H1 (cell line): ENCODE results near the gene UBASH3B. TPM values are rescaled to one million over a fixed set of nuclear protein-coding genes. Genes with fewer than 3 reads are reported as not detected.

Experiments
- EP300 ChIP-seq, 2 experiments: IDR thresholded peaks; 1 replicate in 1 of 2; 2 replicates in 1 of 2; pipeline ENCODE4 v1.6.1; 2011 to 2012; ENCODE audit warnings: low read depth in 2 of 2, low read length in 2 of 2, mild to moderate bottlenecking in 2 of 2, borderline replicate concordance in 1 of 2, inconsistent platforms in 1 of 2, moderate library complexity in 1 of 2
- JUN ChIP-seq: IDR thresholded peaks from 2 replicates; pipeline ENCODE4 v1.6.1; 2011; ENCODE audit warnings: low read depth, mild to moderate bottlenecking, improper control_type of control experiment, low read length
- KDM1A ChIP-seq: fragments of 200-600, 300-600 bp; sonication (generic); IDR thresholded peaks from 2 replicates; pipeline ENCODE4 v1.7.1; 2016; ENCODE audit warnings: mild to moderate bottlenecking, low read length, borderline replicate concordance
- SP2 ChIP-seq: IDR thresholded peaks from 2 replicates; pipeline ENCODE4 v1.6.1; 2012; ENCODE audit warnings: mild to moderate bottlenecking, low read length, inconsistent platforms
- YY1 ChIP-seq: IDR thresholded peaks from 2 replicates; pipeline ENCODE4 v1.6.1; 2011; ENCODE audit warnings: low read depth, mild to moderate bottlenecking, low read length
- polyA plus RNA-seq, 7 experiments: library from polyadenylated mRNA; depleted of rRNA in 3 of 7; stranded (reverse) in 5 of 7; unstranded in 2 of 7; fragments of >200 nt in 5 of 7; fragments of 200-250 nt in 2 of 7; gene quantifications; 1 replicate in 5 of 7; 2 replicates in 1 of 7; 4 replicates in 1 of 7; pipeline versions ENCODE4 v1.2.1 to v1.2.3, GENCODE V29; 2011 to 2013; ENCODE audit warnings: missing spikeins in 2 of 7, mixed read lengths in 2 of 7
- total RNA-seq: library from RNA; stranded (reverse); fragmentation: NEBNext Ultra II Directional; extraction: Animal tissue kit (Norgen Biotek cat#: 25700); gene quantifications from 2 replicates; pipeline ENCODE4 v1.2.1, GENCODE V29; 2021

Gene UBASH3B
- total and polyA plus RNA-seq, 2 of the 8 experiments (the other 6 are each of a cell fraction or from before 2014, with no cell fraction given): 7.5 to 9.5 TPM

- TF ChIP-seq EP300 (IDR thresholded peaks at IDR 0.05; ENCODE audit: borderline replicate concordance in 1 of 2, low read depth in 2 of 2, low read length in 2 of 2) (no peak), JUN (no peak), YY1 (no peak), SP2 (no peak), KDM1A (no peak)
These were observed 122.6 kb downstream of the UBASH3B start (continued) for GRCh38 chr11:122778148-122778547.
